Suprapubic skin (tissue), 3 donors: ENCODE data around the gene PLEKHG4.

Experiments
- CTCF ChIP-seq, 2 donors: fragments of 200-600 bp in 1 of 2; fragments of 450-650 bp in 1 of 2; sonication (generic) in 1 of 2; IDR thresholded peaks; one replicate each; pipeline ENCODE4 v1.5.1; 2016 to 2019; ENCODE audit warnings: antibody characterized with exemption in 2 of 2, mild to moderate bottlenecking in 1 of 2, moderate library complexity in 1 of 2
- POLR2A ChIP-seq, 2 donors: fragments of 450-650 bp; IDR thresholded peaks; one replicate each; pipeline ENCODE4 v1.6.1; 2017; ENCODE audit warnings: antibody characterized with exemption in 2 of 2, mild to moderate bottlenecking in 2 of 2, moderate library complexity in 2 of 2

GRCh38 chr16:67284699-67285646, 5.6 kb downstream of the PLEKHG4 start:
- TF ChIP-seq POLR2A (IDR thresholded peaks at IDR 0.05) (no peak), CTCF (IDR thresholded peaks at IDR 0.05) (no peak)
